SK-N-SH (cell line): ENCODE results near the gene C1GALT1. TPM values are rescaled to one million over a fixed set of nuclear protein-coding genes. Genes with fewer than 3 reads are reported as not detected.

Source experiments
- CTCF ChIA-PET: fragments of 300-600, 350-600 bp; formaldehyde crosslinking; extraction: SDS; loops from one replicate; lab custom pipeline; 2021; lab: Yijun Ruan, JAX
- POLR2A ChIA-PET: fragments of 350-600 bp; sonication (Branson Sonifier 250); formaldehyde crosslinking; extraction: SDS; loops from one replicate; lab custom pipeline; 2020; ENCODE audit warnings: antibody characterized with exemption, inconsistent platforms; lab: Yijun Ruan, JAX
- DNase-seq: peaks from one replicate; pipeline ENCODE4 v3.0.0; 2012
- H2AFZ ChIP-seq: fragments of 200-600 bp; sonication (generic); 2 replicates; pipeline ENCODE4 v1.8.1; 2016; ENCODE audit warnings: antibody characterized with exemption, mild to moderate bottlenecking, low read depth
- H3F3A ChIP-seq: fragments of 200-600 bp; sonication (generic); replicated peaks from 2 replicates; pipeline ENCODE3; 2016; ENCODE audit warnings: antibody characterized with exemption, mild to moderate bottlenecking; ENCODE audit not compliant: insufficient read depth
- H3K27ac ChIP-seq, 2 experiments: fragments of 200-500 bp in 1 of 2; fragments of 200-600 bp in 1 of 2; sonication (Bioruptor generic) in 1 of 2; sonication (generic), shearing (Covaris generic) in 1 of 2; 2 replicates each; pipeline versions ENCODE4 v1.5.1 to v1.6.1; 2014 to 2016; ENCODE audit warnings: low read depth in 2 of 2, inconsistent platforms in 1 of 2, low read length in 1 of 2, mild to moderate bottlenecking in 1 of 2, mixed read lengths in 1 of 2
- H3K27me3 ChIP-seq: fragments of 200-600 bp; sonication (generic), shearing (Covaris generic); 2 replicates; pipeline ENCODE4 v1.6.1; 2016; ENCODE audit warnings: mixed run types; ENCODE audit not compliant: insufficient read depth
- H3K36me3 ChIP-seq, 2 experiments: fragments of 200-500 bp in 1 of 2; fragments of 200-600 bp in 1 of 2; sonication (Bioruptor generic) in 1 of 2; sonication (generic) in 1 of 2; replicated peaks in 1 of 2; 2 replicates each; pipeline versions ENCODE3 to v1.5.1; 2014 to 2016; ENCODE audit warnings: low read length in 1 of 2, mild to moderate bottlenecking in 1 of 2; ENCODE audit not compliant: insufficient read depth in 2 of 2, control insufficient read depth in 1 of 2
- H3K4me1 ChIP-seq, 2 experiments: fragments of 200-500 bp in 1 of 2; fragments of 200-600 bp in 1 of 2; sonication (Bioruptor generic) in 1 of 2; sonication (generic), shearing (Covaris generic) in 1 of 2; 2 replicates each; pipeline versions ENCODE4 v1.5.1 to v1.6.1; 2014 to 2016; ENCODE audit warnings: low read depth in 1 of 2, low read length in 1 of 2, mixed run types in 1 of 2; ENCODE audit not compliant: insufficient read depth in 2 of 2, control insufficient read depth in 1 of 2
- H3K4me2 ChIP-seq: fragments of 200-600 bp; sonication (generic), shearing (Covaris generic); 2 replicates; pipeline ENCODE4 v1.6.1; 2017; ENCODE audit warnings: mixed run types
- H3K4me3 ChIP-seq, 2 experiments: fragments of 200-500 bp in 1 of 2; fragments of 200-600 bp in 1 of 2; sonication (Bioruptor generic) in 1 of 2; sonication (generic), shearing (Covaris generic) in 1 of 2; 2 replicates each; pipeline versions ENCODE4 v1.5.1 to v1.8.1; 2014 to 2016; ENCODE audit warnings: low read depth in 2 of 2, inconsistent platforms in 1 of 2, low read length in 1 of 2, mild to moderate bottlenecking in 1 of 2, mixed read lengths in 1 of 2, moderate library complexity in 1 of 2
- H3K79me2 ChIP-seq: fragments of 200-600 bp; sonication (generic); 2 replicates; pipeline ENCODE4 v1.8.1; 2017; ENCODE audit warnings: mild to moderate bottlenecking; ENCODE audit not compliant: insufficient read depth
- H3K9ac ChIP-seq: fragments of 200-600 bp; sonication (generic); 2 replicates; pipeline ENCODE4 v1.6.1; 2017; ENCODE audit warnings: mixed run types
- H3K9me2 ChIP-seq: fragments of 200-600 bp; sonication (generic); 2 replicates; pipeline ENCODE4 v1.6.1; 2017; ENCODE audit warnings: mixed run types
- H3K9me3 ChIP-seq: fragments of 200-600 bp; sonication (generic); 2 replicates; pipeline ENCODE4 v1.6.1; 2017; ENCODE audit warnings: mixed run types, mild to moderate bottlenecking, moderate library complexity
- H4K20me1 ChIP-seq: fragments of 200-600 bp; sonication (generic); 2 replicates; pipeline ENCODE4 v1.6.1; 2017; ENCODE audit warnings: mild to moderate bottlenecking, mixed run types; ENCODE audit not compliant: insufficient read depth
- CHD2 ChIP-seq: fragments of 150-350 bp; IDR thresholded peaks from 2 replicates; pipeline ENCODE4 v1.6.1; 2018; ENCODE audit warnings: low read length; ENCODE audit not compliant: partially characterized antibody
- EP300 ChIP-seq, 2 experiments: IDR thresholded peaks; 2 replicates each; pipeline versions ENCODE4 v1.4.0 to v1.6.1; 2012; ENCODE audit warnings: borderline replicate concordance in 1 of 2, low read depth in 1 of 2, low read length in 1 of 2
- FOXM1 ChIP-seq: IDR thresholded peaks from 2 replicates; pipeline ENCODE4 v1.4.0; 2012; ENCODE audit warnings: low read depth, mild to moderate bottlenecking
- GATA2 ChIP-seq: sonication (generic); formaldehyde crosslinking; IDR thresholded peaks from 2 replicates; pipeline ENCODE4 v1.5.0; 2020; ENCODE audit warnings: mild to moderate bottlenecking, missing genetic modification reagents
- JUND ChIP-seq: IDR thresholded peaks from 2 replicates; pipeline ENCODE4 v1.4.0; 2012
- MXI1 ChIP-seq: IDR thresholded peaks from 2 replicates; pipeline ENCODE4 v1.6.1; 2012; ENCODE audit warnings: mild to moderate bottlenecking, low read depth, low read length, improper control_type of control experiment
- NFIC ChIP-seq: IDR thresholded peaks from 2 replicates; pipeline ENCODE4 v1.4.0; 2012; ENCODE audit warnings: borderline replicate concordance
- NRF1 ChIP-seq: IDR thresholded peaks from 2 replicates; pipeline ENCODE4 v1.6.1; 2012; ENCODE audit warnings: low read depth, mild to moderate bottlenecking, low read length
- POLR2AphosphoS5 ChIP-seq: IDR thresholded peaks from 2 replicates; pipeline ENCODE4 v1.6.1; 2012; ENCODE audit warnings: low read depth, low read length
- RCOR1 ChIP-seq: fragments of 150-350 bp; IDR thresholded peaks from 2 replicates; pipeline ENCODE4 v1.6.1; 2017; ENCODE audit warnings: antibody characterized with exemption, low read length
- RFX5 ChIP-seq: IDR thresholded peaks from 2 replicates; pipeline ENCODE4 v1.6.1; 2012; ENCODE audit warnings: mild to moderate bottlenecking, improper control_type of control experiment, low read length
- SIN3A ChIP-seq: IDR thresholded peaks from 2 replicates; pipeline ENCODE4 v1.6.1; 2012; ENCODE audit warnings: low read depth, mild to moderate bottlenecking, low read length, moderate library complexity, borderline replicate concordance
- SMC3 ChIP-seq: IDR thresholded peaks from 2 replicates; pipeline ENCODE4 v1.6.1; 2012; ENCODE audit warnings: low read depth, low read length, improper control_type of control experiment
- TAF1 ChIP-seq: IDR thresholded peaks from 2 replicates; pipeline ENCODE4 v1.6.1; 2012; ENCODE audit warnings: low read depth, mild to moderate bottlenecking, low read length, moderate library complexity, borderline replicate concordance
- YY1 ChIP-seq: IDR thresholded peaks from 2 replicates; pipeline ENCODE4 v1.4.0; 2012; ENCODE audit warnings: low read depth, mild to moderate bottlenecking
- WGBS: methylation state at CpG from one replicate; pipeline ENCODE4 v1.1.6; 2017; ENCODE audit warnings: low lambda C conversion rate; 5-methylcytosine and 5-hydroxymethylcytosine counted together
- polyA plus RNA-seq, 3 experiments: library from polyadenylated mRNA; depleted of rRNA; stranded (reverse); fragments of >200 nt; gene quantifications; 2 replicates each; pipeline ENCODE4 v1.2.3, GENCODE V29; 2012
- TF ChIP-seq, protein P1 (sequence below): fragments of 200-600 bp; sonication (generic); IDR thresholded peaks from 2 replicates; pipeline ENCODE4 v1.6.1; 2017; ENCODE audit warnings: antibody characterized with exemption, mild to moderate bottlenecking, moderate library complexity
- TF ChIP-seq, protein P2 (sequence below): IDR thresholded peaks from 2 replicates; pipeline ENCODE4 v1.4.0; 2012; ENCODE audit warnings: low read depth
- TF ChIP-seq, protein P3 (sequence below): IDR thresholded peaks from 2 replicates; pipeline ENCODE4 v1.4.0; 2012; ENCODE audit warnings: low read depth, borderline replicate concordance
- TF ChIP-seq, protein P4 (sequence below): IDR thresholded peaks from 2 replicates; pipeline ENCODE4; 2012

Gene C1GALT1
- polyA plus RNA-seq, 1 of the 3 experiments (the other 2 are of a cell fraction), result 15.2 TPM

DNA sequence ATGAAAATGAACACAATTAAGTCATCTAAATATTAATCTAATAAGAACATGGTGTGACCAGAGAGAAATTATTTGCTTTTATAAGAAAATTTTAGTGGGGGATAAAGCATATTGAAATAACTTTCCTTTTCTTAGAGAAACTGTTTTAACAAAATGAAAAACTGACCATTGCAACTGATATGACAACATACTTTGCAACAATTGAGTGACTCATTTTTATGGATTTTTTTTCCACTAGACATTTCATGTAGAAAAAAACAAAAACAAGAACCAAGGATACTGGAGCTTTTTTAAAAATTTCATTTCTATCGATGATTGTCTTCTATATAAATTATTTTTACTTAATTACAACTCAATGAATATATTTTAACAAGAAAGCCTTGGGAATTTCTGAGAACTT, 90.0 kb downstream of the C1GALT1 start:
- Histone ChIP-seq H2AFZ (no peak overlapping the region), H3K9me2 (no peaks in the 10 kb centered on the region), H3K9me3 (no peaks in the 10 kb centered on the region; the same call in 1 of the 2 replicates), H3F3A (no peaks in the 10 kb centered on the region), H3K79me2 (no peaks in the 10 kb centered on the region), H3K4me1 (peaks cover 0 to 3% of the 10 kb centered on the region in 2 experiments; a peak in 1 of 4 replicates), H4K20me1 (no peaks in the 10 kb centered on the region), H3K27me3 (no peaks in the 10 kb centered on the region), H3K4me2 (no peak overlapping the region), H3K9ac (no peak overlapping the region), H3K36me3 (no peaks in the 10 kb centered on the region), H3K4me3 (no peak overlapping the region), H3K27ac (no peak overlapping the region)
- WGBS, result 33% methylated on average over 1 of the region's 1 CpG
- CTCF ChIA-PET, result no interaction called here
- DNase-seq, result no peak
- POLR2A ChIA-PET, result no interaction called here
- TF ChIP-seq GATA2 (CRISPR knock-in tag) (no peak), EP300 (IDR thresholded peaks at IDR 0.05; ENCODE audit: borderline replicate concordance in 1 of 2, low read depth in 1 of 2, low read length in 1 of 2) (no peak), POLR2AphosphoS5 (no peak), RFX5 (no peak), SIN3A (no peak), YY1 (no peak), FOXM1 (no peak), MXI1 (no peak), NFIC (no peak), TAF1 (no peak), JUND (no peak), RCOR1 (no peak), CHD2 (no peak), NRF1 (no peak), SMC3 (no peak)
- TF ChIP-seq, protein P1, sequence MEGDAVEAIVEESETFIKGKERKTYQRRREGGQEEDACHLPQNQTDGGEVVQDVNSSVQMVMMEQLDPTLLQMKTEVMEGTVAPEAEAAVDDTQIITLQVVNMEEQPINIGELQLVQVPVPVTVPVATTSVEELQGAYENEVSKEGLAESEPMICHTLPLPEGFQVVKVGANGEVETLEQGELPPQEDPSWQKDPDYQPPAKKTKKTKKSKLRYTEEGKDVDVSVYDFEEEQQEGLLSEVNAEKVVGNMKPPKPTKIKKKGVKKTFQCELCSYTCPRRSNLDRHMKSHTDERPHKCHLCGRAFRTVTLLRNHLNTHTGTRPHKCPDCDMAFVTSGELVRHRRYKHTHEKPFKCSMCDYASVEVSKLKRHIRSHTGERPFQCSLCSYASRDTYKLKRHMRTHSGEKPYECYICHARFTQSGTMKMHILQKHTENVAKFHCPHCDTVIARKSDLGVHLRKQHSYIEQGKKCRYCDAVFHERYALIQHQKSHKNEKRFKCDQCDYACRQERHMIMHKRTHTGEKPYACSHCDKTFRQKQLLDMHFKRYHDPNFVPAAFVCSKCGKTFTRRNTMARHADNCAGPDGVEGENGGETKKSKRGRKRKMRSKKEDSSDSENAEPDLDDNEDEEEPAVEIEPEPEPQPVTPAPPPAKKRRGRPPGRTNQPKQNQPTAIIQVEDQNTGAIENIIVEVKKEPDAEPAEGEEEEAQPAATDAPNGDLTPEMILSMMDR, result no peak
- TF ChIP-seq, protein P2, sequence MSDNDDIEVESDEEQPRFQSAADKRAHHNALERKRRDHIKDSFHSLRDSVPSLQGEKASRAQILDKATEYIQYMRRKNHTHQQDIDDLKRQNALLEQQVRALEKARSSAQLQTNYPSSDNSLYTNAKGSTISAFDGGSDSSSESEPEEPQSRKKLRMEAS, result no peak
- TF ChIP-seq, protein P3, sequence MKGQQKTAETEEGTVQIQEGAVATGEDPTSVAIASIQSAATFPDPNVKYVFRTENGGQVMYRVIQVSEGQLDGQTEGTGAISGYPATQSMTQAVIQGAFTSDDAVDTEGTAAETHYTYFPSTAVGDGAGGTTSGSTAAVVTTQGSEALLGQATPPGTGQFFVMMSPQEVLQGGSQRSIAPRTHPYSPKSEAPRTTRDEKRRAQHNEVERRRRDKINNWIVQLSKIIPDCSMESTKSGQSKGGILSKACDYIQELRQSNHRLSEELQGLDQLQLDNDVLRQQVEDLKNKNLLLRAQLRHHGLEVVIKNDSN, result no peak
- TF ChIP-seq, protein P4, sequence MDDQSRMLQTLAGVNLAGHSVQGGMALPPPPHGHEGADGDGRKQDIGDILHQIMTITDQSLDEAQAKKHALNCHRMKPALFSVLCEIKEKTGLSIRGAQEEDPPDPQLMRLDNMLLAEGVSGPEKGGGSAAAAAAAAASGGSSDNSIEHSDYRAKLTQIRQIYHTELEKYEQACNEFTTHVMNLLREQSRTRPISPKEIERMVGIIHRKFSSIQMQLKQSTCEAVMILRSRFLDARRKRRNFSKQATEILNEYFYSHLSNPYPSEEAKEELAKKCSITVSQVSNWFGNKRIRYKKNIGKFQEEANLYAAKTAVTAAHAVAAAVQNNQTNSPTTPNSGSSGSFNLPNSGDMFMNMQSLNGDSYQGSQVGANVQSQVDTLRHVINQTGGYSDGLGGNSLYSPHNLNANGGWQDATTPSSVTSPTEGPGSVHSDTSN, result no peak
